HEK293 (cell line): Measurements from ENCODE around the gene TRIM40.

Experiments used
- HOXD13 ChIP-seq: sonication (generic); formaldehyde crosslinking; IDR thresholded peaks from 2 replicates; pipeline ENCODE4 v1.8.0; 2022; ENCODE audit warnings: missing genetic modification reagents, borderline replicate concordance
- IKZF3 ChIP-seq: fragments of 450-650 bp; IDR thresholded peaks from 2 replicates; pipeline ENCODE4 v1.5.0; 2018; ENCODE audit warnings: missing biosample characterization, mild to moderate bottlenecking, missing genetic modification characterization, moderate library complexity
- INSM2 ChIP-seq: fragments of 450-650 bp; formaldehyde crosslinking; IDR thresholded peaks from 2 replicates; pipeline ENCODE4 v1.5.1; 2016; ENCODE audit warnings: missing biosample characterization, missing genetic modification characterization
- OSR2 ChIP-seq: fragments of 450-650 bp; formaldehyde crosslinking; IDR thresholded peaks from 2 replicates; pipeline ENCODE4 v1.5.1; 2016; ENCODE audit warnings: missing biosample characterization, missing genetic modification characterization
- PRDM1 ChIP-seq: fragments of 450-650 bp; formaldehyde crosslinking; IDR thresholded peaks from 2 replicates; pipeline ENCODE4; 2016; ENCODE audit warnings: missing biosample characterization, missing genetic modification characterization
- RBAK ChIP-seq: fragments of 450-650 bp; formaldehyde crosslinking; IDR thresholded peaks from 2 replicates; pipeline ENCODE4 v1.5.1; 2016; ENCODE audit warnings: missing biosample characterization, missing genetic modification characterization
- REST ChIP-seq: fragments of 450-650 bp; formaldehyde crosslinking; IDR thresholded peaks from 2 replicates; pipeline ENCODE4 v1.5.1; 2016; ENCODE audit warnings: missing biosample characterization, missing genetic modification characterization
- SP7 ChIP-seq: fragments of 450-650 bp; formaldehyde crosslinking; IDR thresholded peaks from 2 replicates; pipeline ENCODE4 v1.5.1; 2016; ENCODE audit warnings: missing biosample characterization, missing genetic modification characterization
- TCF7L2 ChIP-seq: IDR thresholded peaks from 2 replicates; pipeline ENCODE4 v1.6.1; 2011; ENCODE audit warnings: low read depth, mild to moderate bottlenecking, inconsistent platforms, low read length, moderate library complexity, borderline replicate concordance
- TSHZ1 ChIP-seq: fragments of 450-650 bp; formaldehyde crosslinking; IDR thresholded peaks from 2 replicates; pipeline ENCODE4 v1.5.1; 2016; ENCODE audit warnings: missing biosample characterization, missing genetic modification characterization, borderline replicate concordance
- YY2 ChIP-seq: fragments of 450-650 bp; formaldehyde crosslinking; IDR thresholded peaks from 2 replicates; pipeline ENCODE4 v1.5.1; 2016; ENCODE audit warnings: missing biosample characterization, missing genetic modification characterization
- ZBTB21 ChIP-seq: fragments of 450-650 bp; formaldehyde crosslinking; IDR thresholded peaks from 2 replicates; pipeline ENCODE4 v1.5.1; 2017; ENCODE audit warnings: missing biosample characterization, missing genetic modification characterization
- ZFP41 ChIP-seq: fragments of 450-650 bp; formaldehyde crosslinking; IDR thresholded peaks from 2 replicates; pipeline ENCODE4 v1.5.1; 2016; ENCODE audit warnings: missing biosample characterization, missing genetic modification characterization, borderline replicate concordance
- ZNF114 ChIP-seq: fragments of 450-650 bp; formaldehyde crosslinking; IDR thresholded peaks from 2 replicates; pipeline ENCODE4 v1.5.0; 2017; ENCODE audit warnings: missing biosample characterization, missing genetic modification characterization
- ZNF155 ChIP-seq: fragments of 450-650 bp; formaldehyde crosslinking; IDR thresholded peaks from 2 replicates; pipeline ENCODE4 v1.5.1; 2016; ENCODE audit warnings: missing biosample characterization, missing genetic modification characterization
- ZNF398 ChIP-seq: fragments of 450-650 bp; formaldehyde crosslinking; IDR thresholded peaks from 2 replicates; pipeline ENCODE4 v1.5.1; 2017; ENCODE audit warnings: missing biosample characterization, missing genetic modification characterization
- ZNF416 ChIP-seq: fragments of 450-650 bp; formaldehyde crosslinking; IDR thresholded peaks from 2 replicates; pipeline ENCODE4 v1.5.1; 2016; ENCODE audit warnings: missing biosample characterization, missing genetic modification characterization
- ZNF473 ChIP-seq: fragments of 450-650 bp; formaldehyde crosslinking; IDR thresholded peaks from 2 replicates; pipeline ENCODE4 v1.5.1; 2017; ENCODE audit warnings: missing biosample characterization, missing genetic modification characterization
- ZNF48 ChIP-seq: fragments of 450-650 bp; formaldehyde crosslinking; IDR thresholded peaks from 2 replicates; pipeline ENCODE4 v1.5.1; 2016; ENCODE audit warnings: missing biosample characterization, missing genetic modification characterization
- ZNF501 ChIP-seq: fragments of 450-650 bp; formaldehyde crosslinking; IDR thresholded peaks from 2 replicates; pipeline ENCODE4 v1.5.1; 2016; ENCODE audit warnings: missing biosample characterization, missing genetic modification characterization
- ZNF510 ChIP-seq: fragments of 450-650 bp; formaldehyde crosslinking; IDR thresholded peaks from 2 replicates; pipeline ENCODE4 v1.5.1; 2018; ENCODE audit warnings: mild to moderate bottlenecking, missing genetic modification characterization, missing biosample characterization; ENCODE audit not compliant: insufficient replicate concordance
- ZNF585B ChIP-seq: fragments of 450-650 bp; formaldehyde crosslinking; IDR thresholded peaks from 2 replicates; pipeline ENCODE4 v1.5.1; 2016; ENCODE audit warnings: missing biosample characterization, missing genetic modification characterization
- ZNF639 ChIP-seq: fragments of 450-650 bp; formaldehyde crosslinking; IDR thresholded peaks from 2 replicates; pipeline ENCODE4 v1.5.1; 2016; ENCODE audit warnings: missing biosample characterization, missing genetic modification characterization
- ZNF707 ChIP-seq: fragments of 450-650 bp; formaldehyde crosslinking; IDR thresholded peaks from 2 replicates; pipeline ENCODE4 v1.5.1; 2016; ENCODE audit warnings: missing biosample characterization, missing genetic modification characterization
- ZNF792 ChIP-seq: fragments of 450-650 bp; formaldehyde crosslinking; IDR thresholded peaks from 2 replicates; pipeline ENCODE4 v1.5.1; 2016; ENCODE audit warnings: missing biosample characterization, missing genetic modification characterization
- ZSCAN16 ChIP-seq: fragments of 450-650 bp; formaldehyde crosslinking; IDR thresholded peaks from 2 replicates; pipeline ENCODE4 v1.5.1; 2016; ENCODE audit warnings: missing biosample characterization, missing genetic modification characterization
- ZXDB ChIP-seq: fragments of 450-650 bp; formaldehyde crosslinking; IDR thresholded peaks from 2 replicates; pipeline ENCODE4 v1.5.1; 2016; ENCODE audit warnings: missing biosample characterization, missing genetic modification characterization

Gene TRIM40

GRCh38 chr6:30162265-30163089 lies 26.5 kb downstream of the TRIM40 start (continued):
- TF ChIP-seq REST (tag by site-specific recombination) (peak; percentile 89), ZNF585B (tag by site-specific recombination) (peak; percentile 31; the same call in 1 of the 2 replicates), ZNF707 (no peak), YY2 (tag by site-specific recombination) (no peak), ZNF398 (tag by site-specific recombination) (no peak), IKZF3 (tag by site-specific recombination) (no peak), ZNF155 (0 out of 2 replicates have a peak, but pooled peaks have one; percentile 82), ZFP41 (tag by site-specific recombination) (no peak), OSR2 (no peak), INSM2 (tag by site-specific recombination) (peak; percentile 22; the same call in 1 of the 2 replicates), ZNF792 (tag by site-specific recombination) (no peak), ZSCAN16 (tag by site-specific recombination) (no peak), PRDM1 (no peak), ZNF510 (tag by site-specific recombination) (peak; percentile 89), ZNF639 (peak; percentile 89), RBAK (tag by site-specific recombination) (peak; percentile 89), ZNF473 (tag by site-specific recombination) (no peak), ZNF114 (tag by site-specific recombination) (no peak), HOXD13 (CRISPR knock-in tag) (no peak), TSHZ1 (tag by site-specific recombination) (peak; percentile 24; the same call in 1 of the 2 replicates), SP7 (tag by site-specific recombination) (no peak), ZXDB (tag by site-specific recombination) (peak; percentile 94), ZNF416 (tag by site-specific recombination) (no peak; the same call in 1 of the 2 replicates), ZNF48 (no peak), ZBTB21 (tag by site-specific recombination) (peak; percentile 84), ZNF501 (tag by site-specific recombination) (peak; percentile 85), TCF7L2 (no peak)
